ENCODE results near the gene CALD1. TPM values are rescaled to one million over a fixed set of nuclear protein-coding genes. Genes with fewer than 3 reads are reported as not detected.

Gene CALD1
- total RNA-seq, 1 donor from 2014 or later: 1,941 TPM

DNA sequence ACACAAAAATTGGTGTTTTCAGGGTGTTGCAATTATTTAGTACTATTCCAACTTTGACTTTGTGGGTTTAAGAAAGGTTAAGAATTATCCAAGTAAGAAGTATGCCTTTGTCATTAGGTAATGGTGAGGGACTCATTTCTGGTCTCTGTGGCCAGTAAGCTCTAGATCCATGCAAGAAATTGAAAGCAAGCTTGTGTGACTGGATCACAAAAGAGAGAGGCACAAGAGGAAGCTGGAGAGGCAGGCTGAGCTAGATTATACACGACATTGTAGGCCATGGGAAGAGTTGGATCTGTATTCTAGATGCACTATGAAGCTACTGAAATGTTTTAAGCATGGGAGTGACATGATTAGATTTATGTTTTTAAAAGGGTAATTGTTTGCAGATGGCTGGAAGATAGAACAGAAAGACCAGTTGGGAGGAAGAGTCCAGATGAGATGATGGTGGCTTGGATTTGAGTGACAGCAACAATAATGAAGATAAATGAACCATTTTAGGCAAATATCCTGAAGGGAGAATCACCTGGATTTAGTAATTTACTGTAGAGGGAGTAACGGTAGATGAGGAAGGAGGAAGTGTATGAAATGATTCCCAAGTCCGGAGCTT is 50.0 kb downstream of the CALD1 start:
- no peaks in the 10 kb centered on the region for H3K27me3 Mint-ChIP-seq (ENCODE audit: low read depth)
- H3K36me3 Mint-ChIP-seq (ENCODE audit: low read depth): peaks cover 21% of the 10 kb centered on the region
- peaks cover 96% of the 10 kb centered on the region for H3K4me1 Mint-ChIP-seq (ENCODE audit: low read depth)
- peak overlapping the region; percentile 6 for H3K4me3 Mint-ChIP-seq (ENCODE audit: unreplicated experiment)
- no peak for DNase-seq (ENCODE audit: low spot score)
- H3K9me3 Mint-ChIP-seq (ENCODE audit: low read depth): no peaks in the 10 kb centered on the region
- TF ChIP-seq, protein P1, sequence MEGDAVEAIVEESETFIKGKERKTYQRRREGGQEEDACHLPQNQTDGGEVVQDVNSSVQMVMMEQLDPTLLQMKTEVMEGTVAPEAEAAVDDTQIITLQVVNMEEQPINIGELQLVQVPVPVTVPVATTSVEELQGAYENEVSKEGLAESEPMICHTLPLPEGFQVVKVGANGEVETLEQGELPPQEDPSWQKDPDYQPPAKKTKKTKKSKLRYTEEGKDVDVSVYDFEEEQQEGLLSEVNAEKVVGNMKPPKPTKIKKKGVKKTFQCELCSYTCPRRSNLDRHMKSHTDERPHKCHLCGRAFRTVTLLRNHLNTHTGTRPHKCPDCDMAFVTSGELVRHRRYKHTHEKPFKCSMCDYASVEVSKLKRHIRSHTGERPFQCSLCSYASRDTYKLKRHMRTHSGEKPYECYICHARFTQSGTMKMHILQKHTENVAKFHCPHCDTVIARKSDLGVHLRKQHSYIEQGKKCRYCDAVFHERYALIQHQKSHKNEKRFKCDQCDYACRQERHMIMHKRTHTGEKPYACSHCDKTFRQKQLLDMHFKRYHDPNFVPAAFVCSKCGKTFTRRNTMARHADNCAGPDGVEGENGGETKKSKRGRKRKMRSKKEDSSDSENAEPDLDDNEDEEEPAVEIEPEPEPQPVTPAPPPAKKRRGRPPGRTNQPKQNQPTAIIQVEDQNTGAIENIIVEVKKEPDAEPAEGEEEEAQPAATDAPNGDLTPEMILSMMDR (IDR thresholded peaks at IDR 0.05): no peak
- peak overlapping the region; percentile 82 for H3K27ac Mint-ChIP-seq (ENCODE audit: unreplicated experiment)

DNA sequence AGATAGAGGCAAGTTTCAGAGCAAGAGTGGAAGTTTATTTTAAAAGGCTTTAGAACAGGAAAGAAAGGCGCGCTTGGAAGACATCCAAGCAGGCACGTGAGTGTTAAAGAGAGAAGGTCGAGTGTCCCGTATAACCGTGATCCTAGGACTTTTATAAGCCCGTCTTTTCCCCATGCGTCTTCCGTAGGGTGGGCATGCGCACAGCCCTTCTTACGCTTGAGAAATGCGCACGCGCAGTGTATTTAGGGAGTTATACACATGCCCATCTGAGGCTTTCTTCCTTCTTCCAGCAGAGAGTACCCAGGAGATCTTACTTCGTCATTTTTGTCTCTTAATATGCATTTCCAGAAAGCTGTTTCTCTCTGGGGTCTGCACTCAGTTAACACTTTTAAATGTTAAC is 52.4 kb downstream of the CALD1 start:
- DNase-seq (ENCODE audit: low spot score): no peak
- H3K4me3 Mint-ChIP-seq (ENCODE audit: unreplicated experiment): no peak overlapping the region
- no peaks in the 10 kb centered on the region for H3K27me3 Mint-ChIP-seq (ENCODE audit: low read depth)
- H3K27ac Mint-ChIP-seq (ENCODE audit: unreplicated experiment): peak overlapping the region; percentile 78
- TF ChIP-seq, protein P1 (IDR thresholded peaks at IDR 0.05): no peak
- H3K4me1 Mint-ChIP-seq (ENCODE audit: low read depth): peaks cover 97% of the 10 kb centered on the region
- no peaks in the 10 kb centered on the region for H3K9me3 Mint-ChIP-seq (ENCODE audit: low read depth)
- H3K36me3 Mint-ChIP-seq (ENCODE audit: low read depth): peaks cover 22% of the 10 kb centered on the region

DNA sequence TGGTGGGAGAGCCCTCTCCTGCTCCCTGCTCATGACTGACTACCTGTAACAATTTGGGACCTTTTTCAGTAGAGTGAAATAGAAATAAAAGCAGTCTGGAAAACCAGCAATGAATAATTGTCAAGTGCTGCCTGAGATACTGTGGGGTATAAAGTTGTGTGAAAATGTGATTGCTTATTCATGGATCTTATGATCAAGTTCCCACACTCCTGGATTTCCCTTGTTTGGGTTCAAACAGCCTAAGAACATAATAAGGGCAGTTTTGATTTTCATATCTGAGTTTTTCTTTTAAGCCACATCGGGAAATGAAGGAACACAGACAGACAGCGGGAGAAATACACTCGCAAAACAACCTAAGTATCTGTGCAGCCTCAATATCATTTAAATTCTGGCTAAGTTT is 52.9 kb downstream of the CALD1 start:
- no peak overlapping the region for H3K4me3 Mint-ChIP-seq (ENCODE audit: unreplicated experiment)
- H3K36me3 Mint-ChIP-seq (ENCODE audit: low read depth): peaks cover 21% of the 10 kb centered on the region
- peak overlapping the region; percentile 78 for H3K27ac Mint-ChIP-seq (ENCODE audit: unreplicated experiment)
- H3K9me3 Mint-ChIP-seq (ENCODE audit: low read depth): no peaks in the 10 kb centered on the region
- no peak for DNase-seq (ENCODE audit: low spot score)
- no peaks in the 10 kb centered on the region for H3K27me3 Mint-ChIP-seq (ENCODE audit: low read depth)
- TF ChIP-seq, protein P1 (IDR thresholded peaks at IDR 0.05): no peak
- H3K4me1 Mint-ChIP-seq (ENCODE audit: low read depth): peaks cover 97% of the 10 kb centered on the region

DNA sequence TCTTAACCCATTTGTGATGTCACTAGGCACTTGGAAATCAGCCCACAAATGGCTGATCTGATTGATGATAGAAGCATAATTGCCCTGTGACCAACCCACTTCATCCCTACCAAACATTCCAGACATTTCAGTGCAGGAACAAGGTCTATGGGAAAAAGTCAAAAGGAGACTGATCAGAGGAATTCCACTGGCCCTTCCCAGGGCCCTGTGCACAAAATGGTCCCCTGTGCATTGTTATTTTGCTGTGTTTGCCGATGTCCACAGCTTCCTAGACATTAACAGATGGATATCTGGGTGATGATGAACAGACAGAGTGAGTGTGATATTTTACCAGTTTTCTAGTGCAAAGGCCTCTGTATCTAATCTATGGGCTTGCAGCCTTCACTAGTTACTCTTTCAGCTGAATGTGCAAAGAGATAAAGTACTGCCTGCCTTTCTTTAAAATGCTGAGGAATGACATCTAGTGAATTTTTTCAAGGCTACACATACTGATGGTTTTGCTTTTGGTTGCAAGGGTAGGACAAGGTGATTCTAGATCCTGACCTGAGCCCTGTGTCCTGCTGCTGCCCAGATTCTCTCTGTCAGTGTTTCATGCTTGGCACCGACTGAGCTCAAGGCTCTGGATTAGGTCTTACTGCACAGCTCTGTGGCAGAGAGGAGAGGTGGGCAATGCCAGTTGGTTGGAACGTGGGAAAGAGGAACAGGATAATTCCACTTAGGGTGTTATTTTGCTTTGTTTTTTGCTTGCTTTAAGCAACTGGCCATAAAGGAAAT is 55.4 kb downstream of the CALD1 start:
- H3K9me3 Mint-ChIP-seq (ENCODE audit: low read depth): no peaks in the 10 kb centered on the region
- no peaks in the 10 kb centered on the region for H3K27me3 Mint-ChIP-seq (ENCODE audit: low read depth)
- no peak for DNase-seq (ENCODE audit: low spot score)
- H3K36me3 Mint-ChIP-seq (ENCODE audit: low read depth): peaks cover 28% of the 10 kb centered on the region
- TF ChIP-seq, protein P1 (IDR thresholded peaks at IDR 0.05): no peak
- no peak overlapping the region for H3K4me3 Mint-ChIP-seq (ENCODE audit: unreplicated experiment)
- peak overlapping the region; percentile 94 for H3K27ac Mint-ChIP-seq (ENCODE audit: unreplicated experiment)
- peaks cover 96% of the 10 kb centered on the region for H3K4me1 Mint-ChIP-seq (ENCODE audit: low read depth)

DNA sequence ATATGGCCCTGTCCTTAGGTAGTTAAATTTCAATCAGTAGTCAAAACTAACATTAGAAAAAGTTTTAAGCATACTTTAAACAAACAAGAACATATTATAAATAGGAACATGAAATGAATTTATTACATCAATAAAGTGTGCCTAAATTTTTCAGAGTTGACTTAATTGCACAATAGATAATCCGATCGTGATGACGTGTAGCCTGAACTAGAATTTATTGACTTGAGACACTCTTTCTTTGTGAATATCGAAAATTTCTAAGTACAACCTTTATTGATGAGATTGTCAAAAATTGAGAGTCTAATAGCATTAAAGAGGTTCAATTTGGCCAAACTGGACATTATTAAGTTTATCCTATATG is 56.0 kb downstream of the CALD1 start:
- no peaks in the 10 kb centered on the region for H3K27me3 Mint-ChIP-seq (ENCODE audit: low read depth)
- TF ChIP-seq, protein P1 (IDR thresholded peaks at IDR 0.05): no peak
- H3K4me3 Mint-ChIP-seq (ENCODE audit: unreplicated experiment): no peak overlapping the region
- H3K27ac Mint-ChIP-seq (ENCODE audit: unreplicated experiment): peak overlapping the region; percentile 94
- H3K9me3 Mint-ChIP-seq (ENCODE audit: low read depth): no peaks in the 10 kb centered on the region
- peaks cover 34% of the 10 kb centered on the region for H3K36me3 Mint-ChIP-seq (ENCODE audit: low read depth)
- DNase-seq (ENCODE audit: low spot score): no peak
- peaks cover 96% of the 10 kb centered on the region for H3K4me1 Mint-ChIP-seq (ENCODE audit: low read depth)

All from chondrocyte (in vitro differentiated cells).